ENCODE measurements around the gene LZTS2. TPM values are rescaled to one million over a fixed set of nuclear protein-coding genes. Genes with fewer than 3 reads are reported as not detected.

The LZTS2 gene
- total and polyA plus RNA-seq, 2 experiments from 2014 or later = 27.6 to 88.3 TPM

DNA sequence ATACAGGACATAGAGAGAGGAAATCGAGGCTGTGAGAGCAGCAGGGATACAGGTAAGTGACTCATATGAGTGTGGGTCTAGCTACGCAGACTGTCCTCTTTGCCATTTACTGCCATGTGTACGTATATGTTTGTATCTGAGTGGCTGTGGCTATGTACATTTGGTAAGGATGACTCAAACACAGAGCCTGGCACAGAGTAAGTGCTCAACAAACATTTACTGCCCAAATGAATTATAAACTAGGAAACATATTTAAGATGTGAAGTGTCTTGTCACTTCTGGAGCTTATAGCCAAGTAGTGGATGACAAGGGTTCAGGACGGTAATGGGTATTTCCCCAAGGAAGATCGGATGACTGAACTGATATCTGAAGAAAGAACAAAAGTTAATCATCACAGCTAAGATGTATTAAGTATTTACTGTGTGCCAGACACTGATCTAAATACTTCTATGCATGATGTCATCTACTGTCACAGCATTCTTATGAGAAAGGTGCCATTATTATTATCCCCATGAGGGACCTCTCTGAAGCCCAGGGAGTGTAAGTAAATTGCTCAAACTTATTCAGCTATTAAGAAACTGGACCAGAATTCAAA, 18.3 kb upstream of the LZTS2 start (continued):
- TF ChIP-seq, protein P1, sequence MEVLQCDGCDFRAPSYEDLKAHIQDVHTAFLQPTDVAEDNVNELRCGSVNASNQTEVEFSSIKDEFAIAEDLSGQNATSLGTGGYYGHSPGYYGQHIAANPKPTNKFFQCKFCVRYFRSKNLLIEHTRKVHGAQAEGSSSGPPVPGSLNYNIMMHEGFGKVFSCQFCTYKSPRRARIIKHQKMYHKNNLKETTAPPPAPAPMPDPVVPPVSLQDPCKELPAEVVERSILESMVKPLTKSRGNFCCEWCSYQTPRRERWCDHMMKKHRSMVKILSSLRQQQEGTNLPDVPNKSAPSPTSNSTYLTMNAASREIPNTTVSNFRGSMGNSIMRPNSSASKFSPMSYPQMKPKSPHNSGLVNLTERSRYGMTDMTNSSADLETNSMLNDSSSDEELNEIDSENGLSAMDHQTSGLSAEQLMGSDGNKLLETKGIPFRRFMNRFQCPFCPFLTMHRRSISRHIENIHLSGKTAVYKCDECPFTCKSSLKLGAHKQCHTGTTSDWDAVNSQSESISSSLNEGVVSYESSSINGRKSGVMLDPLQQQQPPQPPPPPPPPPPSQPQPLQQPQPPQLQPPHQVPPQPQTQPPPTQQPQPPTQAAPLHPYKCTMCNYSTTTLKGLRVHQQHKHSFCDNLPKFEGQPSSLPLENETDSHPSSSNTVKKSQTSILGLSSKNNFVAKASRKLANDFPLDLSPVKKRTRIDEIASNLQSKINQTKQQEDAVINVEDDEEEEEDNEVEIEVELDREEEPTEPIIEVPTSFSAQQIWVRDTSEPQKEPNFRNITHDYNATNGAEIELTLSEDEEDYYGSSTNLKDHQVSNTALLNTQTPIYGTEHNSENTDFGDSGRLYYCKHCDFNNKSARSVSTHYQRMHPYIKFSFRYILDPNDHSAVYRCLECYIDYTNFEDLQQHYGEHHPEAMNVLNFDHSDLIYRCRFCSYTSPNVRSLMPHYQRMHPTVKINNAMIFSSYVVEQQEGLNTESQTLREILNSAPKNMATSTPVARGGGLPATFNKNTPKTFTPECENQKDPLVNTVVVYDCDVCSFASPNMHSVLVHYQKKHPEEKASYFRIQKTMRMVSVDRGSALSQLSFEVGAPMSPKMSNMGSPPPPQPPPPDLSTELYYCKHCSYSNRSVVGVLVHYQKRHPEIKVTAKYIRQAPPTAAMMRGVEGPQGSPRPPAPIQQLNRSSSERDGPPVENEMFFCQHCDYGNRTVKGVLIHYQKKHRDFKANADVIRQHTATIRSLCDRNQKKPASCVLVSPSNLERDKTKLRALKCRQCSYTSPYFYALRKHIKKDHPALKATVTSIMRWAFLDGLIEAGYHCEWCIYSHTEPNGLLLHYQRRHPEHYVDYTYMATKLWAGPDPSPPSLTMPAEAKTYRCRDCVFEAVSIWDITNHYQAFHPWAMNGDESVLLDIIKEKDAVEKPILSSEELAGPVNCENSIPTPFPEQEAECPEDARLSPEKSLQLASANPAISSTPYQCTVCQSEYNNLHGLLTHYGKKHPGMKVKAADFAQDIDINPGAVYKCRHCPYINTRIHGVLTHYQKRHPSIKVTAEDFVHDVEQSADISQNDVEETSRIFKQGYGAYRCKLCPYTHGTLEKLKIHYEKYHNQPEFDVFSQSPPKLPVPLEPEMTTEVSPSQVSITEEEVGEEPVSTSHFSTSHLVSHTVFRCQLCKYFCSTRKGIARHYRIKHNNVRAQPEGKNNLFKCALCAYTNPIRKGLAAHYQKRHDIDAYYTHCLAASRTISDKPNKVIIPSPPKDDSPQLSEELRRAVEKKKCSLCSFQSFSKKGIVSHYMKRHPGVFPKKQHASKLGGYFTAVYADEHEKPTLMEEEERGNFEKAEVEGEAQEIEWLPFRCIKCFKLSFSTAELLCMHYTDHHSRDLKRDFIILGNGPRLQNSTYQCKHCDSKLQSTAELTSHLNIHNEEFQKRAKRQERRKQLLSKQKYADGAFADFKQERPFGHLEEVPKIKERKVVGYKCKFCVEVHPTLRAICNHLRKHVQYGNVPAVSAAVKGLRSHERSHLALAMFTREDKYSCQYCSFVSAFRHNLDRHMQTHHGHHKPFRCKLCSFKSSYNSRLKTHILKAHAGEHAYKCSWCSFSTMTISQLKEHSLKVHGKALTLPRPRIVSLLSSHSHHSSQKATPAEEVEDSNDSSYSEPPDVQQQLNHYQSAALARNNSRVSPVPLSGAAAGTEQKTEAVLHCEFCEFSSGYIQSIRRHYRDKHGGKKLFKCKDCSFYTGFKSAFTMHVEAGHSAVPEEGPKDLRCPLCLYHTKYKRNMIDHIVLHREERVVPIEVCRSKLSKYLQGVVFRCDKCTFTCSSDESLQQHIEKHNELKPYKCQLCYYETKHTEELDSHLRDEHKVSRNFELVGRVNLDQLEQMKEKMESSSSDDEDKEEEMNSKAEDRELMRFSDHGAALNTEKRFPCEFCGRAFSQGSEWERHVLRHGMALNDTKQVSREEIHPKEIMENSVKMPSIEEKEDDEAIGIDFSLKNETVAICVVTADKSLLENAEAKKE (CRISPR knock-in tag; IDR thresholded peaks at IDR 0.05) = no peak
- TF ChIP-seq ETS1 (IDR thresholded peaks at IDR 0.05) (no peak), JUNB (IDR thresholded peaks at IDR 0.05; ENCODE audit: unreplicated experiment) (no peak), ZNF114 (CRISPR knock-in tag; IDR thresholded peaks at IDR 0.05) (no peak)
- TF ChIP-seq, protein P2, sequence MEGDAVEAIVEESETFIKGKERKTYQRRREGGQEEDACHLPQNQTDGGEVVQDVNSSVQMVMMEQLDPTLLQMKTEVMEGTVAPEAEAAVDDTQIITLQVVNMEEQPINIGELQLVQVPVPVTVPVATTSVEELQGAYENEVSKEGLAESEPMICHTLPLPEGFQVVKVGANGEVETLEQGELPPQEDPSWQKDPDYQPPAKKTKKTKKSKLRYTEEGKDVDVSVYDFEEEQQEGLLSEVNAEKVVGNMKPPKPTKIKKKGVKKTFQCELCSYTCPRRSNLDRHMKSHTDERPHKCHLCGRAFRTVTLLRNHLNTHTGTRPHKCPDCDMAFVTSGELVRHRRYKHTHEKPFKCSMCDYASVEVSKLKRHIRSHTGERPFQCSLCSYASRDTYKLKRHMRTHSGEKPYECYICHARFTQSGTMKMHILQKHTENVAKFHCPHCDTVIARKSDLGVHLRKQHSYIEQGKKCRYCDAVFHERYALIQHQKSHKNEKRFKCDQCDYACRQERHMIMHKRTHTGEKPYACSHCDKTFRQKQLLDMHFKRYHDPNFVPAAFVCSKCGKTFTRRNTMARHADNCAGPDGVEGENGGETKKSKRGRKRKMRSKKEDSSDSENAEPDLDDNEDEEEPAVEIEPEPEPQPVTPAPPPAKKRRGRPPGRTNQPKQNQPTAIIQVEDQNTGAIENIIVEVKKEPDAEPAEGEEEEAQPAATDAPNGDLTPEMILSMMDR (conservative IDR thresholded peaks at IDR 0.05; ENCODE audit: low read depth in 2 of 2) = no peak
